NCI-H1436 treated with DMSO at 0.1 percent for 48 hours (cell line): ENCODE data around the gene USP14.

ENCODE experiments used
- DNase-seq: peaks from one replicate; lab custom pipeline; 2025; lab: John Stamatoyannopoulos, UW

Gene USP14

GRCh38 chr18:227902-228301, 69.5 kb downstream of the USP14 start:
- no peak for DNase-seq

GRCh38 chr18:228586-228985, 70.2 kb downstream of the USP14 start:
- no peak for DNase-seq

GRCh38 chr18:231563-231962, 73.2 kb downstream of the USP14 start:
- no peak for DNase-seq

GRCh38 chr18:240175-240574, 81.8 kb downstream of the USP14 start:
- no peak for DNase-seq

GRCh38 chr18:245282-245847, 87.0 kb downstream of the USP14 start:
- DNase-seq: no peak

GRCh38 chr18:248053-248452, 89.7 kb downstream of the USP14 start:
- DNase-seq: no peak

GRCh38 chr18:250685-251084, 92.3 kb downstream of the USP14 start:
- no peak for DNase-seq

GRCh38 chr18:251572-251971, 93.2 kb downstream of the USP14 start:
- no peak for DNase-seq

- DNase-seq: no peak
These were observed 94.8 kb downstream of the USP14 start for GRCh38 chr18:253121-253520.

GRCh38 chr18:255171-255570, 96.8 kb downstream of the USP14 start:
- no peak for DNase-seq

- DNase-seq: no peak
These were observed 102.2 kb downstream of the USP14 start for GRCh38 chr18:260547-260946.

GRCh38 chr18:261398-262073, 103.2 kb downstream of the USP14 start:
- DNase-seq: no peak
